ENCODE results near the gene COX19.

The COX19 gene

GRCh38 chr7:991729-992656 lies 16.6 kb upstream of the COX19 start:
- no peak for DNase-seq

DNA sequence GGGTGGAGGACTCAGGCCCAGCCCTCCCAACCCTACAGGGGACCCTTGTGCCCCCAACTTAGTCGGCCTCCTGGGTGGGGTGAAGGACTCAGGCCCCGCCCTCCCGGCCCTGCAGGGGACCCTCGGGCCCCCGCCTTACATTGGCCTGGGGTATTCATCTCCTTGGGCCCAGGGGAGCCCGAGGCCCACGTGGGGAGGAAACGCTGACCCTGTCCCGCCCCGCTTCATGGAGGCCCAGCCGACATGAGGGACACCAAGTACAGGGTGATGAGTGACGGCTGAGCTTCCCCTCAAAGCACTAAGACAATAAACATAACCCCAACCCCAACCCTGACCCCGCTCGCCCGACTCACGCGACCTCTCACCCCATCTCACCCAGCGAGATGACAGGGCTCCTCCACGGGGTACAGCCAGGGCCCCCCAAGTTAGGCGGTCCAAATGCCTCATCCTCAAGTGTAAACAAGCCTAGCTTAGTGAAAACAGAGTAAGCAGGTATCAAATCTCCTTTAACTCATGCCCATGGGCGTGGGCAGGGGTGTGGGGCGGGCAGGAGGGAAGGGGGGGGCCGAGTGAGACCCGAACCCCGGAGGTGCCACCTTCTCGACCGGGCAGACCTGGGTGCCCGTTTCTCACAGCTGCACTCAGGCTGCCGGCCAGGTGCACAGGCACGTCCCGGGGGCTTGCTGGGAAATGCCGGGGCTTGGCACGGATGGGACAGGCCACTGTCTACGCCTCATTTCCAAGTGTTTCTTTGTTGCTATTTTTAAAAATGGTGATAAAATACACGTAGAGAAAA lies 15.8 kb upstream of the COX19 start:
- no peak for DNase-seq

GRCh38 chr7:990352-990932 lies 15.1 kb upstream of the COX19 start:
- no peak for DNase-seq

DNA sequence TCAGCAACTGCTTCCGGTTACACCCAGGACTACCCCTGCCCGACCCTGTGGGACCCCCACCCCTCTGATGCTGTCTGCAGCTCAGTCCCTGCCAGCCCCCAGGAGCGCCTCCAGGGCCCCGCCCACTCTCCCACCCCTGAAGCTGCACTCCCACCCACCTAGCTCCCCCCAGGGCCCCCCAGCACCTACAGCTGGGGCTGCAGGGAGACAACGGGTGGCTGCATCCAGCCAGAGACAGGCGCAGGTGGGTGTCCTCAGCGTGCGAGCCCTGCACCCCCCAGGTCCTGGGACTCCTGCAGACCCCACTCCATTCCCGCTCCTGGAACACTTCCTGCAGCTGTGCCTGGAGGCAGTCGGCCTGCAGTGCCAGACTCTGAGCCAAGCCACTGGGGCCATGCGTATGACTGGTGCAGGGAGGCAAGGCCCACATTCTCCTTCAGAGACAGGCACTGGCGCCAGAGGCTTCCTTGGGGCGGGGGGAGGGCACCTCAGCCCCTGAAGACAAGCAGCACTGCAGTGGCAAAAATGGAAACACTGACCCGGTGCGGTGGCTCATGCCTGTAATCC lies 13.7 kb upstream of the COX19 start:
- no peak for DNase-seq

- DNase-seq, result no peak
Measured at GRCh38 chr7:988426-988911, 13.1 kb upstream of the COX19 start.

- DNase-seq, result no peak
Measured at GRCh38 chr7:987909-988308, 12.6 kb upstream of the COX19 start.

- DNase-seq, result no peak
Measured at GRCh38 chr7:986766-987751, 11.7 kb upstream of the COX19 start.

GRCh38 chr7:985915-986741 lies 10.8 kb upstream of the COX19 start:
- DNase-seq, result no peak

DNA sequence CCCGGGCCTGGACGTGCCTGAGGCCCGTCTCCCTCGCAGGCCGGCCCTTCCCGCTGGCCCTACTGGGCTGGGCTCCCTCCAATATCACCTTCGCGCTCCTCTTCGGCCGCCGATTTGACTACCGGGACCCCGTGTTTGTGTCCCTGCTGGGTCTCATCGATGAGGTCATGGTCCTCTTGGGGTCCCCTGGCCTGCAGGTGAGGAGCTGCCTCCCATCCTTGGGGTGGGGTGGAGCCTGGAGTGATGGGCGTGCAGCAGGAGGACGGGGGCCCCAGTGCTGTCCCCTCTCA lies 9.7 kb upstream of the COX19 start:
- no peak for DNase-seq

- no peak for DNase-seq
Measured at GRCh38 chr7:984361-985126, 9.2 kb upstream of the COX19 start.

GRCh38 chr7:983616-984071 lies 8.3 kb upstream of the COX19 start:
- DNase-seq, result no peak

DNA sequence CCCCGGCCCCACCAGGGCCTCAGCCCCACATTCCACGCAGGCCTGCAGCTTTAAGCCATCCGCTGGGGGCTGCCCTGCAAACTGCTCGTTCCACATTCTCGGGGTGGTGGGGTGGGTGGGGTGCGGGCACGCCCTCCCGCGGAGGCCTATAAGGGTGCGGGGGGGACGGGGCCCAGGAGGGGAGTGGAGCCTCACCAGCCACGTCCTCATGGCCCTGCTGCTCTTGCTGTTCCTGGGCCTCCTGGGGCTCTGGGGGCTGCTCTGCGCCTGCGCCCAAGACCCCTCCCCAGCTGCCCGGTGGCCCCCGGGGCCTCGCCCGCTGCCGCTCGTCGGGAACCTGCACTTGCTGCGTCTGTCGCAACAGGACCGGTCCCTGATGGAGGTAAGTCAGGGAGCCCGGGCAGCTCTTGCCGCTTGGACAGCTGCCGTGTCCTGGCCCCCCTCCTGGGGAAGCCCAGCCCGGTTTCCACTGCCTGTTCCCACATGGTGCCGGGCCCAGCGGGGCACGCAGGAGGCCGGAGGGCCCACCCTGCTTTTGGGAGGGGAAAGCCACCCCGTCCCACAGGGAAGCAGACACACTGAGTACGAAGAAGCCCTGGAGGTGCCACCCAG lies 7.8 kb upstream of the COX19 start, which contains the start of gene CYP2W1:
Gene CYP2W1, plus strand, starts transcription at position 178 of the 612 bp plus-strand sequence. Its CDS starts 31 bp downstream, at position 209.
- no peak for DNase-seq

DNA sequence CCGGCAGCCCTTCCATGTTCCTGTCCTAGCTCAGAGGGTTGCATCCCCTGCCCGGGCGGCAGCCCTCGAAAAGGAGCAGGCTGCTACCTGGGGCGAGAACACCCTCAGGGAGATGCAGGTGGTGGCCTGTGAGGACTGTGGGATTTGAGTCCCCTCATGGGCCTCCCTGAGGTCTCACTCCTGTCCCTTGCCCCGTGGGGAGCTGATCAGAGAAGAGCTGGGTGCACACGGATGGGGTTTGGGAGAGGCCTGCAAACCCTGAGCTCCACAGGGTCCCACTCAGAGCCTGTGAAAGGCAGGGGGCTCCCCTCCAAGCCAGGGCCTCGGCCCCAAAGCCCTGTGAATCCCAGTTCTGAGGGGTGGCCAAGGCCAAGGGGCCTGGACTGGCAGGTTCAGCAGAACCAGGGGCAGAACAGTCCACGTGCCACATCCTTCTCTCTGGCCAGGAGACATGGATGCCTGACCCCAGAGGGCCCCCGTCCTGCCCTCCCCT lies 7.2 kb upstream of the COX19 start:
- no peak for DNase-seq

- DNase-seq, result no peak
Measured at GRCh38 chr7:981793-982510, 6.6 kb upstream of the COX19 start.

DNA sequence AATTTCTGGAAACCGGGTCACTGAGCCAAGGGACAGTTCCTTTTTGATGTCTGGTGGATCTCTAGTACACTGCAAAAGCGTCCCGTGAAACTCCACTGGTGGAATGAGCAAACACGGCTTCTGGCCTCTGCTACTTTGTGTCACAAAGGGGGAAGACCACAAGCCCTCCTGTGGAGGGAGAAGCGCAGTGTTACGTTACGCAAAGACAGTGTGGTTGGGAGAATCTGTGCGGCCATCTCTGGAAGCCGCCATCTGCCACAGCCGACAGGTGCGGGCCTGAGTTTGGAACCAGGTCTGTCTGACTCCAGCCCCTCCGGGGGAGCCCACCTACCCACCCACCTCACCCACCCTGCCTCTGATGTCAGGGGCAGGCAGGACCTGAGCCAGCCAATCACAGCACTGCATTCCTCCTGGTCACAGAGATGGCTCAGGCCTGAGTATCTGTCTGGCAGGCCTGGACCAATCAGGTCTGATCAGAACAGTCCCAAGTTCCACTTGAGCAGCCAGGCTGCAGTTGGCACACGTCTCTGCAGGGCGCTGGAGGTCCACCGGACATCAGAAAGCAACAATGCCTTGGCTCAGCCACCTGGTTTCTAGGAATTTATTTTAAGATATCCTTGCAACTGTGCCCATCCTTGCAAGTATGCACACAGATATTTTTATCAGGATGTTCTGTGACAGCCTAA lies 4.7 kb upstream of the COX19 start:
- DNase-seq, result no peak

DNA sequence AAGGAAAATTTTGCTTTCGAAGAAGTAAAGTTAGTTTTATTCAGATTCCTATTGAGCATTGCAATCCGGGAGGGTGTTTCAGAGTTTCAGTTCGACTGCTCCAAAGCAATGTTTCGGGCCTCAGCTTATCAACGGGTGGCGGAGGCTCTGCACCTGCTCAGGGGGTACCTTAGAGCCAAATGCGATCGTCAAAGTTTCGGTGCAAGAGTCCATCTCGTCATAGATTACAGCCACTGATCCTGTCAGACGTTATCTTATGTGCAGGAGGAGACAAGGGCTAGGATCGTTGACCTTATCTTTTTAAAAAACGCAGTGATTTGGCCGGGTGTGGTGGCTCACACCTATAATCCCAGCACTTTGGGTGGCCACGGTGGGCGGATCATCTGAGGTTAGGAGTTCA lies 3.8 kb upstream of the COX19 start:
- DNase-seq, result no peak

DNA sequence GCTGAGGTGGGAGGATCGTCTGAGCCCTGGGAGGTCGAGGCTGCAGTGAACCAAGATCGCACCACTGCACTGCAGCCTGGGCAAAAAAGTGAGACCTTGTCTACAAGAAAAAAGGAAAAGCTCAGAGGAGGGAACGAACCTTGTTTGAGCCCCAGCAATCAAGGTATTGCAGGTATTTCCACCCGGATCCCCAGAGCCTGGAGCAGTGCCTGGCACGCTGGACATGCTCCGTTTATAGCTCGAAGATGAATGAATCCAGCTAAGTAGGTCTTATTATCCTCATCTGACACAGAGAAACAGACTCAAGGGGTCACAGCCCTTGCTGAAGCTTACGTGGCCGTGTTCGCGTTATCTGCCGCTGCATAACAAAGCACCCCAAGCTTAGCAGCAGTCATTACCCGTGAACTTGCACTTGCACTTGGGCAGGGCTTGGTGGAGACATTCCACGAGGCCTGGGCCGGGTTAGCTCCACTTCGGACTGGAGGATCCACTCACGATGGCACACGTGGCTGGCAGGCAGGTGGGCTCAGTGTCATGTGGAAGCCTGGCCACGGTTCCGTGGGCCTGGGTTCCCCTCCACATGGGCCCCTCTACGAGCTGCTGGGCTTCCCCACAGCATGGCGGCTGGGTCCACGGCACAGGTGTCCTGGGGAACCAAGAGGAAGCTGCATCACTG lies 3.2 kb upstream of the COX19 start:
- DNase-seq, result no peak

GRCh38 chr7:978049-978346 lies 2.6 kb upstream of the COX19 start:
- DNase-seq, result no peak

Measured in fibroblast of skin of scalp (primary cell).